ENCODE measurements around the gene NPFFR1.

NPFFR1 gene

DNA sequence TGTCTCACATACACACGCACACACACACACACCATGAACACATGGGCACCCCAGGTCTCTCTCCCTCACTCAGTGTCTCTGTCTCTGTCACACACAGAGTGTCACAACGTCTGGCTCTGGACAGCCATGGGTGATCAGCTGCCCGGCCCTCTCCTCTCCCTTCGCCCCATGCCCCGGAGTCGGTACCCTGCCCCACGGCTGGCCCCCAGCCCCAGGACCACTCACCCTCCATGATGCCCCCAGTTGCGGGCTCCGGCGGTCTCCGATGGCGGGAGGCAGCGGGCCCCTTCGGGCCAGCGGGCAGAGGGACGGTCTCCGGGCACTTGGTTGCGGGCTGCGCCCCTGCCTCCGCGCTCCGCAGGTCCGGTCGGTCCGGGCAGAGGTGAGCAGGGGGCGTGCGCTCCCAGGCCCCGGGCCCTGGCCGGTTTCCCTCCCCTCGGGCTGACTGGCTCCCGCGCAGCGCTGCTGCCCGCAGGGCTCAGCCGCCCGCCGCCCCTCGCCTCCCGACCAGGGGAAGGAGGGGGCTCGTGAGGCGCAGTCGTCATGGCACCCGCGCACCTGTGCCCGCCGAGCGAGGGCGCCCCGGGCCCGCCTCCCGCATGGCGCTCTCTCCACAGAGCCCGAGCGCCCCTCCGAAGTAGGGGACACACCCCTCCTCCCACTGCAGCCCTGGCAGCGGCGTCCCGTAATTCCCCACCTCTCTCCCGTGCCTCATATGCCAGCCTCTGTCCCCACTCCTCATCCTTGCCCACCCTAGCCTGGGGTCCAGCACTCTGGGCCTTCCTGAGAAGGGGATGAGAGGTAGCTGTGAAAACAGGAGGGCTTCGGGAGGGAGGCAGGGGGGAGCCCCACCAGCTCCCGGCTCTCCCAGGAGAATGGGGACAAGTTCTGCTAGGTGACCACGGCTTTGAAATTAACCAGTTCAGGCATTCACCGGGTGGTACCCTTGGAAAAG lies at the start of gene NPFFR1:
Gene NPFFR1 (minus strand): TSS at position 560 of the 955 bp plus-strand sequence. CDS start 328 bp downstream, at position 232.
- DNase-seq (ENCODE audit: low read depth, low spot score): no peak
- in situ Hi-C loops (cut with HindIII; ENCODE audit: low sequenced_read_pairs): no loop called here
- TF ChIP-seq, protein P1, sequence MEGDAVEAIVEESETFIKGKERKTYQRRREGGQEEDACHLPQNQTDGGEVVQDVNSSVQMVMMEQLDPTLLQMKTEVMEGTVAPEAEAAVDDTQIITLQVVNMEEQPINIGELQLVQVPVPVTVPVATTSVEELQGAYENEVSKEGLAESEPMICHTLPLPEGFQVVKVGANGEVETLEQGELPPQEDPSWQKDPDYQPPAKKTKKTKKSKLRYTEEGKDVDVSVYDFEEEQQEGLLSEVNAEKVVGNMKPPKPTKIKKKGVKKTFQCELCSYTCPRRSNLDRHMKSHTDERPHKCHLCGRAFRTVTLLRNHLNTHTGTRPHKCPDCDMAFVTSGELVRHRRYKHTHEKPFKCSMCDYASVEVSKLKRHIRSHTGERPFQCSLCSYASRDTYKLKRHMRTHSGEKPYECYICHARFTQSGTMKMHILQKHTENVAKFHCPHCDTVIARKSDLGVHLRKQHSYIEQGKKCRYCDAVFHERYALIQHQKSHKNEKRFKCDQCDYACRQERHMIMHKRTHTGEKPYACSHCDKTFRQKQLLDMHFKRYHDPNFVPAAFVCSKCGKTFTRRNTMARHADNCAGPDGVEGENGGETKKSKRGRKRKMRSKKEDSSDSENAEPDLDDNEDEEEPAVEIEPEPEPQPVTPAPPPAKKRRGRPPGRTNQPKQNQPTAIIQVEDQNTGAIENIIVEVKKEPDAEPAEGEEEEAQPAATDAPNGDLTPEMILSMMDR (IDR thresholded peaks at IDR 0.05; ENCODE audit: low read depth, low read length): no peak
- H3K4me3 ChIP-seq (ENCODE audit: low read depth, low read length): no peak within 1 kb of the TSS

GRCh38 chr10:70333268-70333667 lies 49.5 kb upstream of the NPFFR1 start:
- DNase-seq (ENCODE audit: low read depth, low spot score): no peak
- TF ChIP-seq, protein P1 (IDR thresholded peaks at IDR 0.05; ENCODE audit: low read depth, low read length): no peak
- in situ Hi-C loops (cut with HindIII; ENCODE audit: low sequenced_read_pairs): no loop called here
- H3K4me3 ChIP-seq (ENCODE audit: low read depth, low read length): no peak overlapping the region

DNA sequence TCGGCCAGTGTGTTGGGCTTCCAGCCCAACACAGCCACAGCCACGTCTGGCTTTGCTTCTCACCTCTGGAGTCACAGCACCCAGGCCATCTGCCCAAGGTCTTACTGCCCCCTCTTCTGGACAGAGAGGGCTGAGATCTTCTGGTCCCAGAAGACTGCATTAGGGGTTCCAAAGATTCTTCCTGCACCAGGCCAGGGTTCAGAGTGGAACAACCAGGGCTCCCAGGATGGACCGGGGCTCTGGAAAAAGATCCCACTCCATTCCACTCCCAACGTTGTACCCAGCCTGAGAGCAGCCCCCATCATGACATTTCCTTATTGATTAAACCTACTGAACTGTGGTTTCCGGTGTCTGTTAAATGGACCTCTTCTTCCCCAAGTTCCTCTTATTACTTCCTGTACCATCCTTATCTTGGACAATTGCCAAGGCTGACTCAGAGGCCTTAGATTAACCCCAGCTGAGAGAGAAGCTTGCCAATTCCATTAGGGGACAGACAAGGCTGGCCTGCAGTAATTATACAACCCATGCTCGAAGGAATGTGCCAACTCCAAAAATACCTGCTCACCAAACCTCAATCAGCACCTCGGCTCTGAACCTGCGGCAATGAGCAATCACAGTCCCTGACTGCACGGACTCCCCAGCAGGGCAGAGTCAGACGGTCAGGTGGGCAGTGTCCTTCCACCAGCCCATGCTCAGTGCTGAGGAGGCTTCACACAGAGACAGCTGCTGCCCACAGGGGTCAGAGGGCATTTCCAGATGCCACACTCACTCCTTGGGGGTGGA lies 47.9 kb upstream of the NPFFR1 start:
- DNase-seq (ENCODE audit: low read depth, low spot score): peak; percentile 92
- H3K4me3 ChIP-seq (ENCODE audit: low read depth, low read length): no peak overlapping the region

GRCh38 chr10:70331160-70331485 lies 47.3 kb upstream of the NPFFR1 start:
- in situ Hi-C loops (cut with HindIII; ENCODE audit: low sequenced_read_pairs): no loop called here
- no peak for DNase-seq (ENCODE audit: low read depth, low spot score)

More for the DNA sequence above, 47.9 kb upstream of the NPFFR1 start:
- TF ChIP-seq, protein P1 (IDR thresholded peaks at IDR 0.05; ENCODE audit: low read depth, low read length): peak; percentile 40
- in situ Hi-C loops (cut with HindIII; ENCODE audit: low sequenced_read_pairs): no loop called here

DNA sequence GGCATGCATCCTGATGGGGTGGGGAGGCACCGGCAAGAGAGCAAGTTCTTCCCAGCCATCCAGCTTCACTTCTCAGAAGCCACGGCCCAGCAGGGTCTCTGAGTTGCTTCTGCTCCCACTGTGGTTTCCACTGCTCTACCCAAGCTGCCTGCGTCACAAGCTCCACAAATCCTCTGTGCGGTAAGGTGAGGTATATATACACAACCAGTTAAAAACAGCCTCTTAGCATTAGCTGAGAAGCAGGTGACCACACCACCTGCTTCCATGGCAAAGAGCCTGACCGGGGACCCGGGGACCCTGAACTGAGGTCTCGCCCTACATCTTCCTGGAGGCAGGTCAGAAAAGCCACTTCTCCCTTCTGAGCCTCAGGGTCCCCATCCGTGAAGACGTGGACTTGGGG lies 46.9 kb upstream of the NPFFR1 start:
- DNase-seq (ENCODE audit: low read depth, low spot score): no peak
- H3K4me3 ChIP-seq (ENCODE audit: low read depth, low read length): no peak overlapping the region
- in situ Hi-C loops (cut with HindIII; ENCODE audit: low sequenced_read_pairs): no loop called here
- TF ChIP-seq, protein P1 (IDR thresholded peaks at IDR 0.05; ENCODE audit: low read depth, low read length): no peak

More at GRCh38 chr10:70331160-70331485, 47.3 kb upstream of the NPFFR1 start:
- TF ChIP-seq, protein P1 (IDR thresholded peaks at IDR 0.05; ENCODE audit: low read depth, low read length): no peak
- no peak overlapping the region for H3K4me3 ChIP-seq (ENCODE audit: low read depth, low read length)

GRCh38 chr10:70328967-70329366 lies 45.2 kb upstream of the NPFFR1 start:
- in situ Hi-C loops (cut with HindIII; ENCODE audit: low sequenced_read_pairs): no loop called here
- DNase-seq (ENCODE audit: low read depth, low spot score): peak; percentile 30
- no peak overlapping the region for H3K4me3 ChIP-seq (ENCODE audit: low read depth, low read length)
- TF ChIP-seq, protein P1 (IDR thresholded peaks at IDR 0.05; ENCODE audit: low read depth, low read length): no peak

All from astrocyte of the spinal cord (primary cell).